Fibroblast of skin of back (primary cell): ENCODE measurements around the gene PXDC1.
A peak's percentile ranks its signal among the peaks of the same experiment; 100 is the strongest.
"Not testable (repeated sequence)": the region's sequence is repeated elsewhere in the genome, so short reads cannot be mapped to it uniquely, and the experiment has no call there.

Experiments
- DNase-seq: peaks from one replicate; pipeline ENCODE4 v3.0.0-alpha.2; 2013

The PXDC1 gene

GRCh38 chr6:3762359-3762758 is 10.8 kb upstream of the PXDC1 start:
- no peak for DNase-seq

GRCh38 chr6:3761989-3762270 is 10.4 kb upstream of the PXDC1 start:
- no peak for DNase-seq

- DNase-seq: peak; percentile 96
Measured at GRCh38 chr6:3759646-3760232, 8.2 kb upstream of the PXDC1 start.

GRCh38 chr6:3758842-3759144 is 7.3 kb upstream of the PXDC1 start:
- no peak for DNase-seq

GRCh38 chr6:3757998-3758841 is 6.7 kb upstream of the PXDC1 start:
- not testable (repeated sequence) for DNase-seq

- DNase-seq: no peak
Measured at GRCh38 chr6:3757241-3757641, 5.7 kb upstream of the PXDC1 start.

GRCh38 chr6:3756546-3756945 is 5.0 kb upstream of the PXDC1 start:
- no peak for DNase-seq

GRCh38 chr6:3755637-3756545 is 4.4 kb upstream of the PXDC1 start:
- no peak for DNase-seq

GRCh38 chr6:3754776-3755175 is 3.3 kb upstream of the PXDC1 start:
- DNase-seq: no peak

- peak; percentile 55 for DNase-seq
Measured at GRCh38 chr6:3754032-3754725, 2.7 kb upstream of the PXDC1 start.

GRCh38 chr6:3753228-3753835 is 1.8 kb upstream of the PXDC1 start:
- DNase-seq: no peak

GRCh38 chr6:3752531-3753227 is 1.2 kb upstream of the PXDC1 start:
- no peak for DNase-seq

GRCh38 chr6:3751730-3752530 is 417 bp upstream of the PXDC1 start:
- DNase-seq: peak; percentile 96

GRCh38 chr6:3750317-3751076 is 1.0 kb downstream of the PXDC1 start:
- DNase-seq: peak; percentile 78

GRCh38 chr6:3749977-3750316 is 1.6 kb downstream of the PXDC1 start:
- peak; percentile 79 for DNase-seq

- no peak for DNase-seq
Measured at GRCh38 chr6:3749067-3749841, 2.3 kb downstream of the PXDC1 start.

- peak; percentile 91 for DNase-seq
Measured at GRCh38 chr6:3748208-3749066, 3.1 kb downstream of the PXDC1 start.

- no peak for DNase-seq
Measured at GRCh38 chr6:3747100-3747737, 4.3 kb downstream of the PXDC1 start.
